Psoas muscle (tissue), 8 donors: ENCODE data around the gene TMEM167A. TPM values are rescaled to one million over a fixed set of nuclear protein-coding genes. Genes with fewer than 3 reads are reported as not detected.

Experiments used
- ATAC-seq, 4 donors: fragments of 200-7000 bp; cut with Tn5 transposase; one replicate each; pipeline ENCODE4 v1.9.1; 2020; ENCODE audit warnings: moderate library complexity in 3 of 4, mild to moderate bottlenecking in 2 of 4
- DNase-seq, 2 donors: peaks; one replicate each; pipeline ENCODE4 v3.0.0-alpha.2; 2020
- H3K27ac ChIP-seq: fragments of 200-600 bp; one replicate; pipeline ENCODE4 v1.8.0; 2022
- H3K27me3 ChIP-seq, 3 donors: fragments of 200-600 bp in 1 of 3; one replicate each; pipeline versions ENCODE4 v1.6.1 to v1.8.0; 2013 to 2022; ENCODE audit warnings: low read length in 2 of 3, mild to moderate bottlenecking in 2 of 3, moderate library complexity in 1 of 3; ENCODE audit not compliant: insufficient read depth in 3 of 3
- H3K36me3 ChIP-seq, 2 donors: fragments of 200-600 bp in 1 of 2; one replicate each; pipeline versions ENCODE4 v1.6.1 to v1.8.0; 2013 to 2022; ENCODE audit warnings: low read depth in 1 of 2, mild to moderate bottlenecking in 1 of 2, moderate library complexity in 1 of 2; ENCODE audit not compliant: insufficient read depth in 1 of 2
- H3K4me1 ChIP-seq: fragments of 200-600 bp; one replicate; pipeline ENCODE4 v1.8.0; 2022
- H3K4me3 ChIP-seq: fragments of 200-600 bp; one replicate; pipeline ENCODE4 v1.8.0; 2022; ENCODE audit warnings: mild to moderate bottlenecking
- H3K9me3 ChIP-seq: fragments of 200-600 bp; one replicate; pipeline ENCODE4 v1.8.0; 2022
- CTCF ChIP-seq: fragments of 200-600 bp; IDR thresholded peaks from one replicate; pipeline ENCODE4 v1.8.0; 2022; ENCODE audit warnings: antibody characterized with exemption
- WGBS, 3 donors: extraction: QIAGEN DNeasy Blood & Tissue Kit; methylation state at CpG; one replicate each; pipeline versions ENCODE4 v1.1.6 to v1.1.7; 2013; 5-methylcytosine and 5-hydroxymethylcytosine counted together
- intact Hi-C, 2 donors: fragments of 100-400 bp; cut with DNase I; formaldehyde crosslinking; loops; one replicate each; pipeline versions ENCODE4 v1.11.0 to v1.14.2; 2022
- polyA plus RNA-seq, 3 donors: library from polyadenylated mRNA; stranded (reverse); fragments of 200-250 nt; gene quantifications; one replicate each; pipeline ENCODE4 v1.2.3, GENCODE V29; 2013
- total RNA-seq, 4 donors: library from RNA; stranded (reverse); fragmentation: NEBNext Ultra II Directional in 2 of 4; extraction: Animal tissue kit (Norgen Biotek cat#: 25700) in 2 of 4; gene quantifications; one replicate each; pipeline versions ENCODE4 v1.2.1 to v1.2.4, GENCODE V29; 2021 to 2023
- donor health status: healthy with polysubstance abuse.
- donor health status: DM: no; HTN: no; CAD: no; lungs with moderate emphysema.
- donor health status: Bipolar disorder and iron deficiency.
- donor health status: healthy.
- donor health status: DM: yes; HTN: yes; CAD: no.
- donor health status: DM: no; HTN: no; CAD: no.
- donor health status: DM: no; HTN: no; CAD: no.
- donor health status: DM: yes; HTN: yes; CAD: no.

The TMEM167A gene
- total and polyA plus RNA-seq, 7 donors, result 17.7 to 60.8 (median 33.2) TPM

GRCh38 chr5:83022334-83022733, 54.9 kb downstream of the TMEM167A start:
- no peak for TF ChIP-seq CTCF
- Histone ChIP-seq H3K4me1 (no peaks in the 10 kb centered on the region), H3K9me3 (no peaks in the 10 kb centered on the region), H3K4me3 (no peak overlapping the region), H3K27me3 (no peaks in the 10 kb centered on the region), H3K27ac (no peak overlapping the region), H3K36me3 (no peaks in the 10 kb centered on the region)
- intact Hi-C loops, result no loop called here
- DNase-seq (no peak), ATAC-seq (no peak)
- 86 to 94% (median 91%) methylated on average over 4 of the region's 4 CpGs for WGBS, 3 donors

GRCh38 chr5:83015676-83016075, 61.5 kb downstream of the TMEM167A start:
- no peak for ATAC-seq
- H3K9me3 ChIP-seq, result no peaks in the 10 kb centered on the region

GRCh38 chr5:83011985-83012384, 65.2 kb downstream of the TMEM167A start:
- H3K27ac ChIP-seq, result no peak overlapping the region
- H3K4me3 ChIP-seq, result no peak overlapping the region
- no peak for TF ChIP-seq CTCF
- no peaks in the 10 kb centered on the region for H3K9me3 ChIP-seq
- intact Hi-C loops, result no loop called here
- H3K27me3 ChIP-seq, result no peaks in the 10 kb centered on the region
- WGBS, 3 donors, result 74 to 88% (median 84%) methylated on average over 3 of the region's 3 CpGs
- DNase-seq (no peak), ATAC-seq (peak in 2 of 4 donors; percentile 40 to 41)
- no peaks in the 10 kb centered on the region for H3K36me3 ChIP-seq
- H3K4me1 ChIP-seq, result no peaks in the 10 kb centered on the region

More at GRCh38 chr5:83015676-83016075, 61.5 kb downstream of the TMEM167A start:
- H3K27ac ChIP-seq, result no peak overlapping the region
- no peak overlapping the region for H3K4me3 ChIP-seq
- TF ChIP-seq CTCF, result no peak
- H3K27me3 ChIP-seq, result no peaks in the 10 kb centered on the region
- no peak for DNase-seq
- 33 to 47% (median 35%) methylated on average over 2 of the region's 2 CpGs for WGBS, 3 donors
- H3K4me1 ChIP-seq, result no peaks in the 10 kb centered on the region
- no peaks in the 10 kb centered on the region for H3K36me3 ChIP-seq
- intact Hi-C loops, result no loop called here

GRCh38 chr5:83009408-83009807, 67.8 kb downstream of the TMEM167A start:
- H3K4me1 ChIP-seq, result no peaks in the 10 kb centered on the region
- H3K36me3 ChIP-seq, result no peaks in the 10 kb centered on the region
- no peak overlapping the region for H3K27ac ChIP-seq
- WGBS, 3 donors, result 33 to 51% (median 40%) methylated on average over 1 of the region's 1 CpG
- no peak for TF ChIP-seq CTCF
- no peak overlapping the region for H3K4me3 ChIP-seq
- H3K9me3 ChIP-seq, result no peaks in the 10 kb centered on the region
- ATAC-seq, result no peak
- H3K27me3 ChIP-seq, result no peaks in the 10 kb centered on the region
- no peak for DNase-seq
- intact Hi-C loops, result no loop called here

- Histone ChIP-seq H3K4me1 (no peaks in the 10 kb centered on the region), H3K9me3 (no peaks in the 10 kb centered on the region), H3K4me3 (no peak overlapping the region), H3K36me3 (no peaks in the 10 kb centered on the region), H3K27ac (no peak overlapping the region), H3K27me3 (no peaks in the 10 kb centered on the region)
- ATAC-seq, result no peak
- intact Hi-C loops, result no loop called here
- DNase-seq, result no peak
- no peak for TF ChIP-seq CTCF
- WGBS, 3 donors, result 72 to 79% (median 79%) methylated on average over 1 of the region's 1 CpG
Measured at GRCh38 chr5:83007755-83008154, 69.4 kb downstream of the TMEM167A start.
